A673 (cell line): Measurements from ENCODE around the gene SMAD3. TPM values are rescaled to one million over a fixed set of nuclear protein-coding genes. Genes with fewer than 3 reads are reported as not detected.

Source experiments
- BruUV-seq: library from RNA; stranded (reverse); fragments of 400-500 nt; replicated peaks from 2 replicates; lab custom pipeline; 2021; lab: Mats Ljungman, UMichigan
- CTCF ChIA-PET: fragments of 300-600 bp; sonication (Branson Sonifier 250); formaldehyde crosslinking; loops from one replicate; lab custom pipeline; 2022; ENCODE audit warnings: antibody characterized with exemption; lab: Charles Lee
- POLR2A ChIA-PET: fragments of 300-600 bp; sonication (Branson Sonifier 250); formaldehyde crosslinking; loops from one replicate; lab custom pipeline; 2022; ENCODE audit warnings: antibody characterized with exemption; ENCODE audit not compliant: low non-redundant PET; lab: Charles Lee
- DNase-seq: peaks from one replicate; pipeline ENCODE4 v3.0.0-alpha.2; 2015; ENCODE audit warnings: low spot score
- H3K27ac ChIP-seq: fragments of 200-600 bp; sonication (generic); 2 replicates; pipeline ENCODE4 v1.5.1; 2016; ENCODE audit warnings: mixed run types, low read depth, mild to moderate bottlenecking, mixed read lengths, antibody characterized with exemption, low read length; ENCODE audit not compliant: poor library complexity, severe bottlenecking
- H3K27me3 ChIP-seq: fragments of 200-600 bp; sonication (generic); replicated peaks from 2 replicates; pipeline ENCODE4 v1.6.1; 2017; ENCODE audit warnings: mixed run types, low read depth, mild to moderate bottlenecking, mixed read lengths, antibody characterized with exemption, low read length; ENCODE audit not compliant: insufficient read depth, poor library complexity
- H3K36me3 ChIP-seq: fragments of 200-600 bp; sonication (generic); 2 replicates; pipeline ENCODE4 v1.6.1; 2016; ENCODE audit warnings: mixed run types, mild to moderate bottlenecking, mixed read lengths, antibody characterized with exemption, low read length; ENCODE audit not compliant: insufficient read depth, poor library complexity, severe bottlenecking
- H3K4me1 ChIP-seq: fragments of 200-600 bp; sonication (generic); 2 replicates; pipeline ENCODE4 v1.6.1; 2017; ENCODE audit warnings: mixed run types, mild to moderate bottlenecking, mixed read lengths, antibody characterized with exemption, low read length; ENCODE audit not compliant: insufficient read depth, poor library complexity, severe bottlenecking
- H3K4me3 ChIP-seq: fragments of 200-600 bp; sonication (generic); 2 replicates; pipeline ENCODE4 v1.5.1; 2016; ENCODE audit warnings: low read depth, mixed run types, mild to moderate bottlenecking, mixed read lengths, low read length; ENCODE audit not compliant: poor library complexity, severe bottlenecking
- H3K9me3 ChIP-seq: fragments of 200-600 bp; sonication (generic); 2 replicates; pipeline ENCODE4 v1.6.1; 2016; ENCODE audit warnings: mixed run types, low read depth, mild to moderate bottlenecking, mixed read lengths, antibody characterized with exemption, low read length; ENCODE audit not compliant: poor library complexity, severe bottlenecking
- EZH2 ChIP-seq: fragments of 200-600 bp; sonication (generic); IDR thresholded peaks from 2 replicates; pipeline ENCODE4 v1.6.1; 2017; ENCODE audit warnings: borderline replicate concordance, low read depth, mild to moderate bottlenecking, mixed read lengths, antibody characterized with exemption, low read length; ENCODE audit not compliant: poor library complexity, severe bottlenecking
- intact Hi-C: fragments of 100-400 bp; cut with micrococcal nuclease; formaldehyde crosslinking; loops from one replicate; pipeline ENCODE4 v1.10.0; 2022; ENCODE audit not compliant: unreplicated experiment
- total RNA-seq: library from RNA; stranded (reverse); gene quantifications from 2 replicates; pipeline ENCODE4 v1.2.3, GENCODE V29; 2021
- TF ChIP-seq, protein P1 (sequence below): fragments of 300-800, 200-600 bp; sonication (generic); conservative IDR thresholded peaks from 2 replicates; pipeline ENCODE4 v1.5.1; 2017; ENCODE audit warnings: low read depth, mild to moderate bottlenecking, antibody characterized with exemption, low read length, moderate library complexity, mixed read lengths

SMAD3 gene
- total RNA-seq, 1 experiment from 2014 or later, result 31.0 TPM

DNA sequence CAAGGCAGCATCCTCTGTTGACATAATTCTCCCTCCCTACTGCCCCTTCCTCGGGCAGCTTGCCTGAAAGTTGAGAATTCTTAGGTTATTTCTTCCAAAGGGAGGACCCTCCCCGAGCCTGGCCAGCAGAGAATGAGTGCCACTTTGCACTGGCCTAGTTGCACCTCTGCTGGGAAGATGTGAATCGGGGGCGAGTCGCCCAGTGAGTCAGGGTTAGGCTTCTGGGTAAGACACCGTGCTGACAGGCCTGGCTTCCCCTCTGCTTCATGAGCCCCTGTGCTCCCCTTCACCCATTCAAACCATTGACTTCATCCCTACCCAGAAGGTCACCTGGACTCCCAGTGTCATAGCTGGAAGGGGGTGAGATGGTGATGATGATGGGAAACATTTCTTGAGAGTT is 106.8 kb downstream of the SMAD3 start:
- H3K4me1 ChIP-seq, result peaks cover 45% of the 10 kb centered on the region
- no TSS peak for BruUV-seq
- H3K9me3 ChIP-seq, result no peaks in the 10 kb centered on the region
- H3K36me3 ChIP-seq, result no peaks in the 10 kb centered on the region
- POLR2A ChIA-PET, result no interaction called here
- TF ChIP-seq, protein P1, sequence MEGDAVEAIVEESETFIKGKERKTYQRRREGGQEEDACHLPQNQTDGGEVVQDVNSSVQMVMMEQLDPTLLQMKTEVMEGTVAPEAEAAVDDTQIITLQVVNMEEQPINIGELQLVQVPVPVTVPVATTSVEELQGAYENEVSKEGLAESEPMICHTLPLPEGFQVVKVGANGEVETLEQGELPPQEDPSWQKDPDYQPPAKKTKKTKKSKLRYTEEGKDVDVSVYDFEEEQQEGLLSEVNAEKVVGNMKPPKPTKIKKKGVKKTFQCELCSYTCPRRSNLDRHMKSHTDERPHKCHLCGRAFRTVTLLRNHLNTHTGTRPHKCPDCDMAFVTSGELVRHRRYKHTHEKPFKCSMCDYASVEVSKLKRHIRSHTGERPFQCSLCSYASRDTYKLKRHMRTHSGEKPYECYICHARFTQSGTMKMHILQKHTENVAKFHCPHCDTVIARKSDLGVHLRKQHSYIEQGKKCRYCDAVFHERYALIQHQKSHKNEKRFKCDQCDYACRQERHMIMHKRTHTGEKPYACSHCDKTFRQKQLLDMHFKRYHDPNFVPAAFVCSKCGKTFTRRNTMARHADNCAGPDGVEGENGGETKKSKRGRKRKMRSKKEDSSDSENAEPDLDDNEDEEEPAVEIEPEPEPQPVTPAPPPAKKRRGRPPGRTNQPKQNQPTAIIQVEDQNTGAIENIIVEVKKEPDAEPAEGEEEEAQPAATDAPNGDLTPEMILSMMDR, result no peak
- no peak for TF ChIP-seq EZH2
- DNase-seq, result no peak
- CTCF ChIA-PET, result no interaction called here
- no peaks in the 10 kb centered on the region for H3K27me3 ChIP-seq
- H3K4me3 ChIP-seq, result no peak overlapping the region
- intact Hi-C loops, result no loop called here
- H3K27ac ChIP-seq, result no peak overlapping the region

DNA sequence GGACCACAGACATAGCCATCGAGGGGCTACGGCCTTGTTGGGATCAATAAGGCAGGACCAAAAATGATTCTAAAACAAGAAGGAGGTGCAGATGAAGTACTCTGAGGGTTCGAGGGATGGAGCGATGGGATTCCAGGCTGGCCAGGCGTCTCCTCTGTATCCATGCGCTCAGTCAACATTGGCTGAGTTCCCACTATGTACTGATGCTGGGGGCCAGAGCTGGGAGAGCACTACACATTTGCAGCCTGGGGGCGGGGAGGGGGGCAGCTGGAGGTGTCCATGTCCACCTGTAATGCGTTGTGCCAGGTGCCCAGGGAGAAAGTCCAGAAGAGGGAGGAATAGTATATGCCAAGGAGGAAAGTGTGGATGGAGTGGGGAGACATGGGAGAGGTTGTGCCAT is 107.6 kb downstream of the SMAD3 start:
- no TSS peak for BruUV-seq
- no peak overlapping the region for H3K4me3 ChIP-seq
- intact Hi-C loops, result no loop called here
- H3K27ac ChIP-seq, result no peak overlapping the region
- H3K9me3 ChIP-seq, result no peaks in the 10 kb centered on the region
- ChIA-PET CTCF (no interaction called here), POLR2A (no interaction called here)
- H3K36me3 ChIP-seq, result no peaks in the 10 kb centered on the region
- peaks cover 37% of the 10 kb centered on the region for H3K4me1 ChIP-seq
- TF ChIP-seq, protein P1, result no peak
- no peak for TF ChIP-seq EZH2
- DNase-seq, result no peak
- H3K27me3 ChIP-seq, result no peaks in the 10 kb centered on the region

DNA sequence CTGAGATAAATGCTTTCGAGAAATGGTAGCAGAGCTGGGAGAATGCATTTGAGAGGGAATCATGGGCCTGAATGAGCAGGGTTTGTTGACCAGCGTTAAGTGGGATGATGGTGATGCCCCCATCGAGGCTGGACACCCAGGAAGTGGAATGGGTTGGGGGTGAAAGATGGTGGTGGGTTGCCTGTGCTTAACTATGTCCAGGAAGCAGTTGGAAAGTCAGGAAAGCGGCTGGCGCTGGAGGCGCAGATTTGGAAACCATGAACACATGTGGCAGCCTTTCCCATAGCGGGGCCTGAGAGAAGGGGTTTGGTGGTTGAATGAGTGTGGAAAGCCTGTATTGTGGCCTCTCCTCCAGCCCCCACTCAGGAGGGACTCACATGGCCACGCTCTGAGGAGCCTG is 108.4 kb downstream of the SMAD3 start:
- CTCF ChIA-PET, result no interaction called here
- H3K36me3 ChIP-seq, result no peaks in the 10 kb centered on the region
- TF ChIP-seq EZH2, result no peak
- TF ChIP-seq, protein P1, result no peak

More for the DNA sequence above, 108.4 kb downstream of the SMAD3 start:
- Histone ChIP-seq H3K4me3 (no peak overlapping the region), H3K27ac (peak overlapping the region; percentile 25), H3K9me3 (no peaks in the 10 kb centered on the region), H3K27me3 (no peaks in the 10 kb centered on the region), H3K4me1 (peaks cover 29% of the 10 kb centered on the region)
- no peak for DNase-seq
- intact Hi-C loops, result no loop called here
- POLR2A ChIA-PET, result no interaction called here
- no TSS peak for BruUV-seq
